ENCODE results near the gene BBS5. TPM values are rescaled to one million over a fixed set of nuclear protein-coding genes. Genes with fewer than 3 reads are reported as not detected.

Gene BBS5
- total and polyA plus RNA-seq, 2 experiments from 2014 or later: 0.10 to 0.36 TPM

DNA sequence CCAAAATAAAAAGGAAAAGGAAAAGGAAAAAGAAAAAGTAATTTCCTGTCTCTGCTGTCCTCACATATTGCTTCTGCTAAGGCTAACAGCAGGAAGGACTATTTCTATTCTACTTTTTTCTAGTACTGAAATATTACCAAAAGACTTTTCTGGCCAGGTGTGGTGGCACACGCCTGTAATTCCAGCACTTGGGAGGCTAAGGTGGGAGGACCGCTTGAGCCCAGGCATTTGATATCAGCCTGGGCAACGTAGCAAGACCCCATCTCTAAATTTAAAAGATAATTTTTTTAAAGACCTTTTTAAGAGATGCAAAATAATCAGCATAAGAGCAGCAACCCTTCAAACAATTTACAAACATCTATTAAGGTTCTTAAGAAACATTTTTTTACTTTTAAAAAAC is 63.1 kb downstream of the BBS5 start:
- Histone ChIP-seq H3K27me3 (ENCODE audit: insufficient read depth) (no peaks in the 10 kb centered on the region), H2AFZ (no peak overlapping the region), H3K4me1 (ENCODE audit: insufficient read depth) (no peaks in the 10 kb centered on the region), H3K36me3 (ENCODE audit: insufficient read depth) (peaks cover 30% of the 10 kb centered on the region; the same call in 1 of the 2 replicates), H3K9me2 (ENCODE audit: insufficient read depth) (no peaks in the 10 kb centered on the region), H3K79me2 (replicated peaks; ENCODE audit: insufficient read depth) (no peaks in the 10 kb centered on the region), H4K20me1 (replicated peaks; ENCODE audit: insufficient read depth) (no peaks in the 10 kb centered on the region), H3K4me3 (no peak overlapping the region), H3K27ac (ENCODE audit: low read depth) (no peak overlapping the region), H3K4me2 (no peak overlapping the region), H3F3A (replicated peaks; ENCODE audit: low read depth) (no peaks in the 10 kb centered on the region)
- ATAC-seq (no peak), DNase-seq (ENCODE audit: low spot score) (no peak)
- Mint-ChIP-seq H3K36me3 (ENCODE audit: low read depth) (peaks cover 32% of the 10 kb centered on the region), H3K4me1 (no peaks in the 10 kb centered on the region), H3K4me3 (no peak overlapping the region), H3K27me3 (ENCODE audit: insufficient read depth, low read depth, poor library complexity) (peaks cover 3% of the 10 kb centered on the region), H3K9me3 (no peaks in the 10 kb centered on the region), H3K27ac (no peak overlapping the region)
- TF ChIP-seq, protein P1, sequence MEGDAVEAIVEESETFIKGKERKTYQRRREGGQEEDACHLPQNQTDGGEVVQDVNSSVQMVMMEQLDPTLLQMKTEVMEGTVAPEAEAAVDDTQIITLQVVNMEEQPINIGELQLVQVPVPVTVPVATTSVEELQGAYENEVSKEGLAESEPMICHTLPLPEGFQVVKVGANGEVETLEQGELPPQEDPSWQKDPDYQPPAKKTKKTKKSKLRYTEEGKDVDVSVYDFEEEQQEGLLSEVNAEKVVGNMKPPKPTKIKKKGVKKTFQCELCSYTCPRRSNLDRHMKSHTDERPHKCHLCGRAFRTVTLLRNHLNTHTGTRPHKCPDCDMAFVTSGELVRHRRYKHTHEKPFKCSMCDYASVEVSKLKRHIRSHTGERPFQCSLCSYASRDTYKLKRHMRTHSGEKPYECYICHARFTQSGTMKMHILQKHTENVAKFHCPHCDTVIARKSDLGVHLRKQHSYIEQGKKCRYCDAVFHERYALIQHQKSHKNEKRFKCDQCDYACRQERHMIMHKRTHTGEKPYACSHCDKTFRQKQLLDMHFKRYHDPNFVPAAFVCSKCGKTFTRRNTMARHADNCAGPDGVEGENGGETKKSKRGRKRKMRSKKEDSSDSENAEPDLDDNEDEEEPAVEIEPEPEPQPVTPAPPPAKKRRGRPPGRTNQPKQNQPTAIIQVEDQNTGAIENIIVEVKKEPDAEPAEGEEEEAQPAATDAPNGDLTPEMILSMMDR (conservative IDR thresholded peaks at IDR 0.05; ENCODE audit: low read depth in 2 of 2): no peak
- TF ChIP-seq, protein P2, sequence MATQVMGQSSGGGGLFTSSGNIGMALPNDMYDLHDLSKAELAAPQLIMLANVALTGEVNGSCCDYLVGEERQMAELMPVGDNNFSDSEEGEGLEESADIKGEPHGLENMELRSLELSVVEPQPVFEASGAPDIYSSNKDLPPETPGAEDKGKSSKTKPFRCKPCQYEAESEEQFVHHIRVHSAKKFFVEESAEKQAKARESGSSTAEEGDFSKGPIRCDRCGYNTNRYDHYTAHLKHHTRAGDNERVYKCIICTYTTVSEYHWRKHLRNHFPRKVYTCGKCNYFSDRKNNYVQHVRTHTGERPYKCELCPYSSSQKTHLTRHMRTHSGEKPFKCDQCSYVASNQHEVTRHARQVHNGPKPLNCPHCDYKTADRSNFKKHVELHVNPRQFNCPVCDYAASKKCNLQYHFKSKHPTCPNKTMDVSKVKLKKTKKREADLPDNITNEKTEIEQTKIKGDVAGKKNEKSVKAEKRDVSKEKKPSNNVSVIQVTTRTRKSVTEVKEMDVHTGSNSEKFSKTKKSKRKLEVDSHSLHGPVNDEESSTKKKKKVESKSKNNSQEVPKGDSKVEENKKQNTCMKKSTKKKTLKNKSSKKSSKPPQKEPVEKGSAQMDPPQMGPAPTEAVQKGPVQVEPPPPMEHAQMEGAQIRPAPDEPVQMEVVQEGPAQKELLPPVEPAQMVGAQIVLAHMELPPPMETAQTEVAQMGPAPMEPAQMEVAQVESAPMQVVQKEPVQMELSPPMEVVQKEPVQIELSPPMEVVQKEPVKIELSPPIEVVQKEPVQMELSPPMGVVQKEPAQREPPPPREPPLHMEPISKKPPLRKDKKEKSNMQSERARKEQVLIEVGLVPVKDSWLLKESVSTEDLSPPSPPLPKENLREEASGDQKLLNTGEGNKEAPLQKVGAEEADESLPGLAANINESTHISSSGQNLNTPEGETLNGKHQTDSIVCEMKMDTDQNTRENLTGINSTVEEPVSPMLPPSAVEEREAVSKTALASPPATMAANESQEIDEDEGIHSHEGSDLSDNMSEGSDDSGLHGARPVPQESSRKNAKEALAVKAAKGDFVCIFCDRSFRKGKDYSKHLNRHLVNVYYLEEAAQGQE (IDR thresholded peaks at IDR 0.05; ENCODE audit: unreplicated experiment): no peak
- TF ChIP-seq NANOG (IDR thresholded peaks at IDR 0.05; ENCODE audit: borderline replicate concordance): no peak
- no peak for TF ChIP-seq POLR2AphosphoS5 (IDR thresholded peaks at IDR 0.05; ENCODE audit: low read depth)
- TF ChIP-seq JUNB (IDR thresholded peaks at IDR 0.05; ENCODE audit: unreplicated experiment): no peak
- no peak for TF ChIP-seq STAT1 (IDR thresholded peaks at IDR 0.05; ENCODE audit: unreplicated experiment)
- TF ChIP-seq, protein P3, sequence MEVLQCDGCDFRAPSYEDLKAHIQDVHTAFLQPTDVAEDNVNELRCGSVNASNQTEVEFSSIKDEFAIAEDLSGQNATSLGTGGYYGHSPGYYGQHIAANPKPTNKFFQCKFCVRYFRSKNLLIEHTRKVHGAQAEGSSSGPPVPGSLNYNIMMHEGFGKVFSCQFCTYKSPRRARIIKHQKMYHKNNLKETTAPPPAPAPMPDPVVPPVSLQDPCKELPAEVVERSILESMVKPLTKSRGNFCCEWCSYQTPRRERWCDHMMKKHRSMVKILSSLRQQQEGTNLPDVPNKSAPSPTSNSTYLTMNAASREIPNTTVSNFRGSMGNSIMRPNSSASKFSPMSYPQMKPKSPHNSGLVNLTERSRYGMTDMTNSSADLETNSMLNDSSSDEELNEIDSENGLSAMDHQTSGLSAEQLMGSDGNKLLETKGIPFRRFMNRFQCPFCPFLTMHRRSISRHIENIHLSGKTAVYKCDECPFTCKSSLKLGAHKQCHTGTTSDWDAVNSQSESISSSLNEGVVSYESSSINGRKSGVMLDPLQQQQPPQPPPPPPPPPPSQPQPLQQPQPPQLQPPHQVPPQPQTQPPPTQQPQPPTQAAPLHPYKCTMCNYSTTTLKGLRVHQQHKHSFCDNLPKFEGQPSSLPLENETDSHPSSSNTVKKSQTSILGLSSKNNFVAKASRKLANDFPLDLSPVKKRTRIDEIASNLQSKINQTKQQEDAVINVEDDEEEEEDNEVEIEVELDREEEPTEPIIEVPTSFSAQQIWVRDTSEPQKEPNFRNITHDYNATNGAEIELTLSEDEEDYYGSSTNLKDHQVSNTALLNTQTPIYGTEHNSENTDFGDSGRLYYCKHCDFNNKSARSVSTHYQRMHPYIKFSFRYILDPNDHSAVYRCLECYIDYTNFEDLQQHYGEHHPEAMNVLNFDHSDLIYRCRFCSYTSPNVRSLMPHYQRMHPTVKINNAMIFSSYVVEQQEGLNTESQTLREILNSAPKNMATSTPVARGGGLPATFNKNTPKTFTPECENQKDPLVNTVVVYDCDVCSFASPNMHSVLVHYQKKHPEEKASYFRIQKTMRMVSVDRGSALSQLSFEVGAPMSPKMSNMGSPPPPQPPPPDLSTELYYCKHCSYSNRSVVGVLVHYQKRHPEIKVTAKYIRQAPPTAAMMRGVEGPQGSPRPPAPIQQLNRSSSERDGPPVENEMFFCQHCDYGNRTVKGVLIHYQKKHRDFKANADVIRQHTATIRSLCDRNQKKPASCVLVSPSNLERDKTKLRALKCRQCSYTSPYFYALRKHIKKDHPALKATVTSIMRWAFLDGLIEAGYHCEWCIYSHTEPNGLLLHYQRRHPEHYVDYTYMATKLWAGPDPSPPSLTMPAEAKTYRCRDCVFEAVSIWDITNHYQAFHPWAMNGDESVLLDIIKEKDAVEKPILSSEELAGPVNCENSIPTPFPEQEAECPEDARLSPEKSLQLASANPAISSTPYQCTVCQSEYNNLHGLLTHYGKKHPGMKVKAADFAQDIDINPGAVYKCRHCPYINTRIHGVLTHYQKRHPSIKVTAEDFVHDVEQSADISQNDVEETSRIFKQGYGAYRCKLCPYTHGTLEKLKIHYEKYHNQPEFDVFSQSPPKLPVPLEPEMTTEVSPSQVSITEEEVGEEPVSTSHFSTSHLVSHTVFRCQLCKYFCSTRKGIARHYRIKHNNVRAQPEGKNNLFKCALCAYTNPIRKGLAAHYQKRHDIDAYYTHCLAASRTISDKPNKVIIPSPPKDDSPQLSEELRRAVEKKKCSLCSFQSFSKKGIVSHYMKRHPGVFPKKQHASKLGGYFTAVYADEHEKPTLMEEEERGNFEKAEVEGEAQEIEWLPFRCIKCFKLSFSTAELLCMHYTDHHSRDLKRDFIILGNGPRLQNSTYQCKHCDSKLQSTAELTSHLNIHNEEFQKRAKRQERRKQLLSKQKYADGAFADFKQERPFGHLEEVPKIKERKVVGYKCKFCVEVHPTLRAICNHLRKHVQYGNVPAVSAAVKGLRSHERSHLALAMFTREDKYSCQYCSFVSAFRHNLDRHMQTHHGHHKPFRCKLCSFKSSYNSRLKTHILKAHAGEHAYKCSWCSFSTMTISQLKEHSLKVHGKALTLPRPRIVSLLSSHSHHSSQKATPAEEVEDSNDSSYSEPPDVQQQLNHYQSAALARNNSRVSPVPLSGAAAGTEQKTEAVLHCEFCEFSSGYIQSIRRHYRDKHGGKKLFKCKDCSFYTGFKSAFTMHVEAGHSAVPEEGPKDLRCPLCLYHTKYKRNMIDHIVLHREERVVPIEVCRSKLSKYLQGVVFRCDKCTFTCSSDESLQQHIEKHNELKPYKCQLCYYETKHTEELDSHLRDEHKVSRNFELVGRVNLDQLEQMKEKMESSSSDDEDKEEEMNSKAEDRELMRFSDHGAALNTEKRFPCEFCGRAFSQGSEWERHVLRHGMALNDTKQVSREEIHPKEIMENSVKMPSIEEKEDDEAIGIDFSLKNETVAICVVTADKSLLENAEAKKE (CRISPR knock-in tag; IDR thresholded peaks at IDR 0.05): no peak
- no peak for TF ChIP-seq EZH2 (IDR thresholded peaks at IDR 0.05; ENCODE audit: low read depth, unreplicated experiment)
- no peak for TF ChIP-seq ZNF331 (CRISPR knock-in tag; IDR thresholded peaks at IDR 0.05; ENCODE audit: low read depth)
- TF ChIP-seq EZH2phosphoT487 (IDR thresholded peaks at IDR 0.05; ENCODE audit: unreplicated experiment): no peak
- no peak for TF ChIP-seq CREB1 (CRISPR knock-in tag; IDR thresholded peaks at IDR 0.05; ENCODE audit: low read depth)
- no peak for TF ChIP-seq ZNF114 (CRISPR knock-in tag; IDR thresholded peaks at IDR 0.05)
- TF ChIP-seq, protein P4, sequence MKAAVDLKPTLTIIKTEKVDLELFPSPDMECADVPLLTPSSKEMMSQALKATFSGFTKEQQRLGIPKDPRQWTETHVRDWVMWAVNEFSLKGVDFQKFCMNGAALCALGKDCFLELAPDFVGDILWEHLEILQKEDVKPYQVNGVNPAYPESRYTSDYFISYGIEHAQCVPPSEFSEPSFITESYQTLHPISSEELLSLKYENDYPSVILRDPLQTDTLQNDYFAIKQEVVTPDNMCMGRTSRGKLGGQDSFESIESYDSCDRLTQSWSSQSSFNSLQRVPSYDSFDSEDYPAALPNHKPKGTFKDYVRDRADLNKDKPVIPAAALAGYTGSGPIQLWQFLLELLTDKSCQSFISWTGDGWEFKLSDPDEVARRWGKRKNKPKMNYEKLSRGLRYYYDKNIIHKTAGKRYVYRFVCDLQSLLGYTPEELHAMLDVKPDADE (IDR thresholded peaks at IDR 0.05): no peak

Measured in GM23338 (cell line).